H9 (cell line): ENCODE results near the gene PRRC2B. TPM values are rescaled to one million over a fixed set of nuclear protein-coding genes. Genes with fewer than 3 reads are reported as not detected.

Source experiments
- DNase-seq: peaks from one replicate; pipeline ENCODE4 v3.0.0-alpha.2; 2017
- H2AFZ ChIP-seq: one replicate; pipeline ENCODE4 v1.6.1; 2013; ENCODE audit warnings: mild to moderate bottlenecking, low read length, control low read depth, moderate library complexity
- H2AK5ac ChIP-seq: 2 replicates; pipeline ENCODE4 v1.6.1; 2013; ENCODE audit warnings: low read length, control low read depth, mixed read lengths; ENCODE audit not compliant: insufficient read length
- H2BK120ac ChIP-seq: one replicate; pipeline ENCODE4 v1.6.1; 2013; ENCODE audit warnings: low read depth, mild to moderate bottlenecking, low read length, control low read depth, inconsistent platforms; ENCODE audit not compliant: poor library complexity, severe bottlenecking
- H2BK12ac ChIP-seq: 2 replicates; pipeline ENCODE4 v1.6.1; 2013; ENCODE audit warnings: low read length, control low read depth, mixed read lengths, low read depth; ENCODE audit not compliant: insufficient read length
- H2BK15ac ChIP-seq: 2 replicates; pipeline ENCODE4 v1.6.1; 2013; ENCODE audit warnings: low read depth, low read length, control low read depth
- H2BK20ac ChIP-seq: one replicate; pipeline ENCODE4 v1.6.1; 2013; ENCODE audit warnings: low read depth, mild to moderate bottlenecking, low read length, control low read depth, inconsistent platforms; ENCODE audit not compliant: poor library complexity, severe bottlenecking
- H2BK5ac ChIP-seq: 2 replicates; pipeline ENCODE4 v1.6.1; 2013; ENCODE audit warnings: low read length, control low read depth, mixed read lengths; ENCODE audit not compliant: insufficient read length
- H3K14ac ChIP-seq: 2 replicates; pipeline ENCODE4 v1.6.1; 2013; ENCODE audit warnings: low read length, control low read depth; ENCODE audit not compliant: insufficient read depth
- H3K18ac ChIP-seq: 2 replicates; pipeline ENCODE4 v1.6.1; 2013; ENCODE audit warnings: low read depth, mild to moderate bottlenecking, mixed read lengths, low read length, control low read depth; ENCODE audit not compliant: insufficient read length
- H3K23ac ChIP-seq: 2 replicates; pipeline ENCODE4 v1.6.1; 2013; ENCODE audit warnings: low read length, control low read depth, mixed read lengths, low read depth; ENCODE audit not compliant: insufficient read length
- H3K23me2 ChIP-seq: 2 replicates; pipeline ENCODE4 v1.6.1; 2013; ENCODE audit warnings: low read depth, mild to moderate bottlenecking, mixed read lengths, low read length, control low read depth; ENCODE audit not compliant: insufficient read length, poor library complexity, severe bottlenecking
- H3K27ac ChIP-seq: 2 replicates; pipeline ENCODE4 v1.5.1; 2013; ENCODE audit warnings: low read length, control low read depth, mixed read lengths, low read depth; ENCODE audit not compliant: insufficient read length
- H3K27me3 ChIP-seq: 2 replicates; pipeline ENCODE4 v1.6.1; 2013; ENCODE audit warnings: low read length, control low read depth, inconsistent platforms; ENCODE audit not compliant: insufficient read depth
- H3K4ac ChIP-seq: 2 replicates; pipeline ENCODE4 v1.6.1; 2013; ENCODE audit warnings: low read depth, mild to moderate bottlenecking, control low read depth, inconsistent platforms, low read length, moderate library complexity
- H3K4me1 ChIP-seq: 2 replicates; pipeline ENCODE4 v1.6.1; 2013; ENCODE audit warnings: low read length, control low read depth, inconsistent platforms; ENCODE audit not compliant: insufficient read depth
- H3K4me2 ChIP-seq: 2 replicates; pipeline ENCODE4 v1.6.1; 2013; ENCODE audit warnings: low read length, control low read depth, mixed read lengths; ENCODE audit not compliant: insufficient read length, insufficient read depth
- H3K56ac ChIP-seq: 2 replicates; pipeline ENCODE4 v1.6.1; 2013; ENCODE audit warnings: low read depth, mild to moderate bottlenecking, mixed read lengths, low read length, control low read depth; ENCODE audit not compliant: insufficient read length
- H3K79me1 ChIP-seq: 2 replicates; pipeline ENCODE4 v1.6.1; 2013; ENCODE audit warnings: low read depth, mild to moderate bottlenecking, moderate library complexity, low read length, control low read depth, inconsistent platforms; ENCODE audit not compliant: insufficient read depth, poor library complexity, severe bottlenecking
- H3K79me2 ChIP-seq: 2 replicates; pipeline ENCODE4 v1.6.1; 2013; ENCODE audit warnings: low read length, control low read depth, inconsistent platforms; ENCODE audit not compliant: insufficient read depth
- H3K9ac ChIP-seq: 2 replicates; pipeline ENCODE4 v1.6.1; 2013; ENCODE audit warnings: low read length, control low read depth, mixed read lengths; ENCODE audit not compliant: insufficient read length; ENCODE audit errors: extremely low read depth
- H3K9me3 ChIP-seq: one replicate; pipeline ENCODE4 v1.6.1; 2013; ENCODE audit warnings: low read depth, low read length, inconsistent platforms; ENCODE audit not compliant: control insufficient read depth
- H3T11ph ChIP-seq: one replicate; pipeline ENCODE4 v1.6.1; 2013; ENCODE audit warnings: mild to moderate bottlenecking, low read length, control low read depth, inconsistent platforms
- H4K20me1 ChIP-seq: one replicate; pipeline ENCODE4 v1.6.1; 2013; ENCODE audit not compliant: control insufficient read depth, insufficient read length, insufficient read depth
- H4K5ac ChIP-seq: 2 replicates; pipeline ENCODE4 v1.6.1; 2013; ENCODE audit warnings: low read depth, mild to moderate bottlenecking, mixed read lengths, low read length, control low read depth; ENCODE audit not compliant: insufficient read length
- H4K8ac ChIP-seq: replicated peaks from 2 replicates; pipeline ENCODE4 v1.6.1; 2013; ENCODE audit warnings: low read length, control low read depth, mixed read lengths, low read depth; ENCODE audit not compliant: insufficient read length
- H4K91ac ChIP-seq: 2 replicates; pipeline ENCODE4 v1.6.1; 2013; ENCODE audit warnings: low read depth, mild to moderate bottlenecking, moderate library complexity, mixed read lengths, low read length, control low read depth; ENCODE audit not compliant: insufficient read length
- H3K27ac Mint-ChIP-seq, 3 experiments: 2 replicates in 2 of 3; 3 replicates in 1 of 3; pipeline ENCODE4 v1.8.0; 2020 to 2021; ENCODE audit warnings: mixed read lengths in 3 of 3, mild to moderate bottlenecking in 1 of 3, moderate library complexity in 1 of 3
- H3K27me3 Mint-ChIP-seq: 2 replicates; pipeline ENCODE4 v1.8.0; 2021; ENCODE audit warnings: low read depth, mild to moderate bottlenecking, moderate library complexity, mixed read lengths
- H3K36me3 Mint-ChIP-seq, 3 experiments: 2 replicates in 2 of 3; 3 replicates in 1 of 3; pipeline ENCODE4 v1.8.0; 2020 to 2021; ENCODE audit warnings: low read depth in 3 of 3, mixed read lengths in 3 of 3; ENCODE audit not compliant: insufficient read depth in 1 of 3
- H3K4me1 Mint-ChIP-seq, 2 experiments: 2 replicates each; pipeline ENCODE4 v1.8.0; 2020; ENCODE audit warnings: mixed read lengths in 2 of 2
- H3K4me3 Mint-ChIP-seq, 2 experiments: 2 replicates in 1 of 2; 3 replicates in 1 of 2; pipeline ENCODE4 v1.8.0; 2020 to 2021; ENCODE audit warnings: mild to moderate bottlenecking in 2 of 2, mixed read lengths in 2 of 2, moderate library complexity in 1 of 2
- H3K9me3 Mint-ChIP-seq, 2 experiments: 2 replicates in 1 of 2; 3 replicates in 1 of 2; pipeline ENCODE4 v1.8.0; 2020; ENCODE audit warnings: mild to moderate bottlenecking in 2 of 2, mixed read lengths in 2 of 2, moderate library complexity in 1 of 2
- WGBS: extraction: QIAGEN DNeasy Blood & Tissue Kit; methylation state at CpG from one replicate; pipeline ENCODE4 v1.1.7; 2013; ENCODE audit warnings: missing lambda C conversion rate, low lambda C conversion rate, mixed read lengths; ENCODE audit not compliant: insufficient read length; ENCODE audit errors: extremely low coverage; 5-methylcytosine and 5-hydroxymethylcytosine counted together
- total RNA-seq: library from RNA; stranded (reverse); gene quantifications from 2 replicates; pipeline ENCODE4 v1.2.1, GENCODE V29; 2021
- TF ChIP-seq, protein P1 (sequence below): fragments of 200-600 bp; sonication (generic); conservative IDR thresholded peaks from 3 replicates; pipeline ENCODE4 v1.8.0; 2021; ENCODE audit warnings: antibody characterized with exemption, mild to moderate bottlenecking

The PRRC2B gene
- total RNA-seq, 1 experiment from 2014 or later = 251 TPM

DNA sequence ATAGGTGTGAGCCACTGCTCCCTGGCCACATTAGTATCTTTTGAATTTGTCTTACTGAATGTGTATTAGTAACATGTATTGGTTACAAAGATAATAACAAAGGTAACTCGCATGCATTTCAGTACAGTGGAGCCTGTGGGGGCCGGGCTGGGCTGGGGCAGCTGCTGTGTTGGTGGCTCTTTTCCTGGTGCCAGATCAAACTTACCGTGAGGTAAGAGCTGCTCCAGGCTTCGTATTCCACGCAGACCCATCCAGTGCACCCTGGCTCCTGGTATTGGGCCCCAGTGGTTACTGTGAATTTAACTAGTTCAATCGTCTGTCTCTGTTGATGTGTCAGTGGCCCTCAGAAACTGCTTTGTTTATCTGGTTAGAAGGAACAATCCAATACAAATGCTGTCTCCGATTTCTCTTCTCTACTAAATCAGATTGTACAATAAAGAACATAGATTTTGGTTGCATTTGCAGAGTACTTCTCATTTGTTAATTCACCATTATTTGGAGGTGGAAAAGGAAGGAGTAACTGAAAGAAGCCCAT is 15.6 kb downstream of the PRRC2B start:
- no peak overlapping the region for H3K4me3 Mint-ChIP-seq
- H3K9ac ChIP-seq = no peak overlapping the region
- H3K56ac ChIP-seq = no peak overlapping the region
- no peaks in the 10 kb centered on the region for H3K27me3 ChIP-seq
- no peaks in the 10 kb centered on the region for H3K27me3 Mint-ChIP-seq
- H3K36me3 Mint-ChIP-seq = peaks cover 29 to 39% (median 32%) of the 10 kb centered on the region in 3 experiments
- no peak overlapping the region for H3T11ph ChIP-seq
- no peak overlapping the region for H2BK120ac ChIP-seq
- no peak overlapping the region for H3K14ac ChIP-seq
- peaks cover 80 to 81% of the 10 kb centered on the region in 2 experiments for H3K4me1 Mint-ChIP-seq
- WGBS = no CpG with 5 or more reads among the region's 7 CpGs
- no peak overlapping the region for H2AK5ac ChIP-seq
- H3K27ac ChIP-seq = no peak overlapping the region
- no peak overlapping the region for H3K23ac ChIP-seq
- no peak for DNase-seq
- no peak overlapping the region for H3K4me2 ChIP-seq
- H3K79me2 ChIP-seq = peaks cover 79% of the 10 kb centered on the region
- H3K18ac ChIP-seq = no peak overlapping the region
- no peaks in the 10 kb centered on the region for H4K20me1 ChIP-seq
- no peak overlapping the region for H2AFZ ChIP-seq
- H3K9me3 Mint-ChIP-seq = peaks cover 8% of the 10 kb centered on the region in 2 experiments
- peak overlapping the region in 2 of 3 experiments; percentile 22 to 44; a peak in 4 of 7 replicates for H3K27ac Mint-ChIP-seq
- no peaks in the 10 kb centered on the region for H3K9me3 ChIP-seq
- H3K79me1 ChIP-seq = no peaks in the 10 kb centered on the region
- H3K4ac ChIP-seq = no peak overlapping the region
- no peak overlapping the region for H2BK5ac ChIP-seq
- peaks cover 5% of the 10 kb centered on the region for H3K23me2 ChIP-seq
- no peak overlapping the region for H4K8ac ChIP-seq
- H2BK15ac ChIP-seq = no peak overlapping the region
- TF ChIP-seq, protein P1, sequence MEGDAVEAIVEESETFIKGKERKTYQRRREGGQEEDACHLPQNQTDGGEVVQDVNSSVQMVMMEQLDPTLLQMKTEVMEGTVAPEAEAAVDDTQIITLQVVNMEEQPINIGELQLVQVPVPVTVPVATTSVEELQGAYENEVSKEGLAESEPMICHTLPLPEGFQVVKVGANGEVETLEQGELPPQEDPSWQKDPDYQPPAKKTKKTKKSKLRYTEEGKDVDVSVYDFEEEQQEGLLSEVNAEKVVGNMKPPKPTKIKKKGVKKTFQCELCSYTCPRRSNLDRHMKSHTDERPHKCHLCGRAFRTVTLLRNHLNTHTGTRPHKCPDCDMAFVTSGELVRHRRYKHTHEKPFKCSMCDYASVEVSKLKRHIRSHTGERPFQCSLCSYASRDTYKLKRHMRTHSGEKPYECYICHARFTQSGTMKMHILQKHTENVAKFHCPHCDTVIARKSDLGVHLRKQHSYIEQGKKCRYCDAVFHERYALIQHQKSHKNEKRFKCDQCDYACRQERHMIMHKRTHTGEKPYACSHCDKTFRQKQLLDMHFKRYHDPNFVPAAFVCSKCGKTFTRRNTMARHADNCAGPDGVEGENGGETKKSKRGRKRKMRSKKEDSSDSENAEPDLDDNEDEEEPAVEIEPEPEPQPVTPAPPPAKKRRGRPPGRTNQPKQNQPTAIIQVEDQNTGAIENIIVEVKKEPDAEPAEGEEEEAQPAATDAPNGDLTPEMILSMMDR = no peak
- peaks cover 27% of the 10 kb centered on the region for H3K4me1 ChIP-seq
- no peak overlapping the region for H4K5ac ChIP-seq
- no peak overlapping the region for H2BK20ac ChIP-seq
- H2BK12ac ChIP-seq = no peak overlapping the region
- no peak overlapping the region for H4K91ac ChIP-seq
